ENCODE measurements around the gene MT1A.

GRCh38 chr16:56640076-56640475 lies 1.6 kb downstream of the MT1A start:
- no peak for TF ChIP-seq CTCF (IDR thresholded peaks at IDR 0.05)
- TF ChIP-seq POLR2A (IDR thresholded peaks at IDR 0.05), result no peak

Data from thyroid gland (tissue), 4 donors.